HFFc6 (cell line): ENCODE measurements around the gene ARHGAP11A. TPM values are rescaled to one million over a fixed set of nuclear protein-coding genes. Genes with fewer than 3 reads are reported as not detected.
A peak's percentile ranks its signal among the peaks of the same experiment; 100 is the strongest.

ENCODE experiments used
- DNase-seq: peaks from one replicate; pipeline ENCODE4 v3.0.0-alpha.2; 2018
- H3K27ac Mint-ChIP-seq: 2 replicates; pipeline ENCODE4 v1.8.0; 2020; ENCODE audit warnings: mild to moderate bottlenecking, mixed read lengths
- H3K27me3 Mint-ChIP-seq: 2 replicates; pipeline ENCODE4 v1.8.0; 2021; ENCODE audit warnings: mild to moderate bottlenecking, moderate library complexity, mixed read lengths; ENCODE audit not compliant: insufficient read depth
- H3K36me3 Mint-ChIP-seq: 2 replicates; pipeline ENCODE4 v1.8.0; 2021; ENCODE audit warnings: low read depth, mixed read lengths
- H3K4me1 Mint-ChIP-seq: 2 replicates; pipeline ENCODE4 v1.8.0; 2020; ENCODE audit warnings: low read depth, mixed read lengths
- H3K4me3 Mint-ChIP-seq: 2 replicates; pipeline ENCODE4 v1.8.0; 2020; ENCODE audit warnings: mild to moderate bottlenecking, moderate library complexity, mixed read lengths
- H3K9me3 Mint-ChIP-seq: 2 replicates; pipeline ENCODE4 v1.8.0; 2020; ENCODE audit warnings: mild to moderate bottlenecking, mixed read lengths
- total RNA-seq, 6 experiments: library from RNA; stranded (reverse); fragmentation: NEBNext Ultra II Directional; extraction: Animal tissue kit (Norgen Biotek cat#: 25700); gene quantifications; 2 replicates in 1 of 6; 3 replicates in 5 of 6; pipeline ENCODE4 v1.2.3, GENCODE V29; 2021
- TF ChIP-seq, protein P1 (sequence below): fragments of 200-600 bp; sonication (generic); IDR thresholded peaks from 2 replicates; pipeline ENCODE4 v1.5.0; 2021; ENCODE audit warnings: antibody characterized with exemption, mild to moderate bottlenecking

The ARHGAP11A gene
- total RNA-seq, 6 experiments from 2014 or later = 24.9 to 95.0 (median 74.6) TPM

DNA sequence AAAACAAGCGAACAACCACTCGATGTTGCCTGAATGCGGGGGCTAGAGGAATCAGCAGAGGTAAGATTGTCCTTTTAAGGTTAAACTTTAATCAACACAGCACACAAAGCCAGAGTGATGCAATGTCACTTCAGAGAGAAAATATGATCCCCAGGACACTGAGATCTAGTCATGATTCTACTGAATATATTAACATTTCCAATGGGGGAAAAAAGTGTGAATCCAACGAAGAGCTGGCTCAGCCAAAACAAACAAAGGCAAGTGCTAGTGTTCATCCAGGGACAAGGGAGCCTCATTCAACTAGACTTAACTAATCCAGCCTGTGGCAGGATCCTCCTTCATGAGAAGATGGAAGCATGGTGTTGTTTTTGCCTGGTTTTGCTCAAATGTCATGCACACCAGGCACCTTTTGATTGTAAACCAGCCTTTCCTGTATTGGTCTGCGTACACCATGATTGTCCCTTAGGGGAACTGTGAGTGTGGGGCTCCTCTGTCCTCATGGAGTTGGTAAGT lies 62.0 kb downstream of the ARHGAP11A start:
- H3K27me3 Mint-ChIP-seq = no peaks in the 10 kb centered on the region; the same call in 1 of the 2 replicates
- no peak for DNase-seq
- no peaks in the 10 kb centered on the region for H3K36me3 Mint-ChIP-seq
- H3K4me1 Mint-ChIP-seq = peaks cover 45% of the 10 kb centered on the region
- TF ChIP-seq, protein P1, sequence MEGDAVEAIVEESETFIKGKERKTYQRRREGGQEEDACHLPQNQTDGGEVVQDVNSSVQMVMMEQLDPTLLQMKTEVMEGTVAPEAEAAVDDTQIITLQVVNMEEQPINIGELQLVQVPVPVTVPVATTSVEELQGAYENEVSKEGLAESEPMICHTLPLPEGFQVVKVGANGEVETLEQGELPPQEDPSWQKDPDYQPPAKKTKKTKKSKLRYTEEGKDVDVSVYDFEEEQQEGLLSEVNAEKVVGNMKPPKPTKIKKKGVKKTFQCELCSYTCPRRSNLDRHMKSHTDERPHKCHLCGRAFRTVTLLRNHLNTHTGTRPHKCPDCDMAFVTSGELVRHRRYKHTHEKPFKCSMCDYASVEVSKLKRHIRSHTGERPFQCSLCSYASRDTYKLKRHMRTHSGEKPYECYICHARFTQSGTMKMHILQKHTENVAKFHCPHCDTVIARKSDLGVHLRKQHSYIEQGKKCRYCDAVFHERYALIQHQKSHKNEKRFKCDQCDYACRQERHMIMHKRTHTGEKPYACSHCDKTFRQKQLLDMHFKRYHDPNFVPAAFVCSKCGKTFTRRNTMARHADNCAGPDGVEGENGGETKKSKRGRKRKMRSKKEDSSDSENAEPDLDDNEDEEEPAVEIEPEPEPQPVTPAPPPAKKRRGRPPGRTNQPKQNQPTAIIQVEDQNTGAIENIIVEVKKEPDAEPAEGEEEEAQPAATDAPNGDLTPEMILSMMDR = no peak
- H3K4me3 Mint-ChIP-seq = no peak overlapping the region
- H3K27ac Mint-ChIP-seq = no peak overlapping the region
- no peaks in the 10 kb centered on the region for H3K9me3 Mint-ChIP-seq

DNA sequence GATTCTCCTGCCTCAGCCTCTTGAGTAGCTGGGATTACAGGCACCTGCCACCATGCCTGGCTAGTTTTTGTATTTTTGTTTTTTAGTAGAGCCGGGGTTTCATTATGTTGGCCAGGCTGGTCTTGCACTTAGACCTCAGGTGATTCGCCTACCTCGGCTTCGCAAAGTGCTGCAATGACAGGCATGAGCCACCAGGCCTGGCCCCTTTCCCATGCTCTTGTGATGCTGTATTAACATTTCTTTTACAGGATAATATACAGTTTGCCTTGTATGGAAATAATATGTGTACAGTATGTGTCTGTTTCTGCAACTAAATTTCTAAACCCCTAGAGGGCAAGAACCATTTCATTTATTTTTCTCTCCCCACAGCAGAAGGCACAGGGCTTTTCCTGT lies 64.0 kb downstream of the ARHGAP11A start:
- DNase-seq = no peak
- TF ChIP-seq, protein P1 = peak; percentile 41; the same call in 1 of the 2 replicates
- no peak overlapping the region for H3K27ac Mint-ChIP-seq

DNA sequence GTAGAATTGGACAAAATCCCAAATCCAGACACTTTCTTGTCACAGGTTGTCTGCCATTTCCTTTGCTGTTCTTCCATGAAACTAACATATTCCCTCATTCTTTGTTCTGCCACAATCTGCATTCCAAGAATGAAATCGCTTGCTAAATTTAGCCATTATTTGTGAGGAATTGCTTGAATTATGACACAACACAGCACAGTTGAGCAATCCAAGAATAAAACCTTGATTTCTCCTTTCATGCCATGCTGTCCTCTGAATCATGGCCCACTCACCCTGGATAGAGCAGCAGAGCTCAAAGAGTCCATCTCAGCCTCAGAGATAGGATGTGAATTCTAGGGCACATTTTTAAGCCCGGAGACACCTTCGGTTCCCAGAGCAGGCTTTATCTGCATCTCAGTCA lies 67.3 kb downstream of the ARHGAP11A start:
- Mint-ChIP-seq H3K4me1 (peaks cover 76% of the 10 kb centered on the region), H3K27me3 (peaks cover 3% of the 10 kb centered on the region), H3K27ac (peak overlapping the region; percentile 92), H3K9me3 (no peaks in the 10 kb centered on the region), H3K36me3 (peaks cover 9% of the 10 kb centered on the region), H3K4me3 (peak overlapping the region; percentile 43)
- peak; percentile 95 for DNase-seq
- TF ChIP-seq, protein P1 = no peak

More for the DNA sequence above, 64.0 kb downstream of the ARHGAP11A start:
- Mint-ChIP-seq H3K27me3 (peaks cover 3% of the 10 kb centered on the region), H3K9me3 (no peaks in the 10 kb centered on the region), H3K4me1 (peaks cover 65% of the 10 kb centered on the region), H3K36me3 (no peaks in the 10 kb centered on the region), H3K4me3 (no peak overlapping the region)

DNA sequence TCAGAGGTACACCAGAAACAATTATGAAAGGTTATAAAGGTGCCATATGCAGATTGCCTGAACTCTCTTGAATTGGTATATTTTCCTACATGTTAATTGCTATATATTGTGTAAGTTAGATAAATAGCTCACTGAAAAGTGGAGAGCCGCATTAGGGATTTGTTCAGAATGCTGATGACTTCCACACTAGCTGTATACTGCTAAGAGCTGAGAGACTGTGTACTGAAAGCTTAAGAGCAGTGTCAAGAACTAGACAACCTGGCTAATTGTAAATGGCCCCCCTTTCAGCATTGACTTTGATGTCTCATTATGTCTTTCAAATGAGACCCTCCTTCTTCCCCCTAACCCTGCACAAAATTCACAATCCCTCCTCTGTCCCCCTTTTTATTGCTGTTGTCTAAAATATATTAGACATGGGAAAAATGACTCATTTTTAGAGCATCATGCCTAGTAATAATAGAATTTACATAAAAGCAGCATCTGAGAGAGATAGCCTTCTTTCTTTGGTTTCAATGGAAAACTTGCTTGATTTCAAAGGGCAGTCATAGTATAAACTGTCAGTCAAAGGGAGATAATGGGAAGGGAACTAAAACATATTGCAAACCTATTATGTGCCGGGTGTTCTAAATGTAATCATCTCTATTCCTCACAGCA lies 67.8 kb downstream of the ARHGAP11A start:
- Mint-ChIP-seq H3K9me3 (no peaks in the 10 kb centered on the region), H3K36me3 (peaks cover 9% of the 10 kb centered on the region), H3K27me3 (peaks cover 3% of the 10 kb centered on the region), H3K27ac (peak overlapping the region; percentile 92), H3K4me3 (peak overlapping the region; percentile 43), H3K4me1 (peaks cover 77% of the 10 kb centered on the region)
- no peak for DNase-seq
- TF ChIP-seq, protein P1 = no peak

DNA sequence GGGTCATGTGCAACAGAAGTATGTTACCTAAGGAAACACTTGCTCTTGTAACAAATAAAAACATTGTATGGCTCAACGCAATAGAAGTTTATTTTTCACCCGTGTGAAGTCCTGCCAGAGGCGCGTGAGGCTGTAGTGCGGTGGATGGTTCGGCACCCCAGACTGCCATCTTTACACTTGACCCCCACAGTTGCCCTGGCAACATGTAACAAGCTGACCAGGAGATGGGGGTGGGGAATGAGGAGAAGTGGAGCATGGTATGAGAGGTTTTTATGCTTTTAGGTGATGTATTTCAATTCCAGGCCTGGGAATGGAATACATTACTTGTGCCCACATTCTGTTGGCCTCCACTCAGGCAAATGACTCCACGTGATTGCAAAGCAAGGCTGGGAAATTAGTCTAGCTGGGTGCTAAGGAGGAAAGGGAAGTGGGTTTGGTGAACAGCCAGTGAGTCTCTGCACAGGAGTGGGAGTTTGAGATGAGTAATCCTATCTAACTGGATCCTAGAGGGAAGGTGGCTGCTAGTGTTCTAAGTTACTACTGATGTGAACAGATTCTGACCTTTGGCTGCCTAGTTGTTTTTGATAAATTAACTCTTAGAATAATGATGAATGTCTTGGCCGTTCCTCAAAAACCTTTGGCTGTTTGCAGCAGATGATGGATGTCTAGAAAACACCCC lies 68.7 kb downstream of the ARHGAP11A start:
- Mint-ChIP-seq H3K27me3 (peaks cover 3% of the 10 kb centered on the region), H3K27ac (peak overlapping the region; percentile 92), H3K9me3 (no peaks in the 10 kb centered on the region), H3K4me3 (peak overlapping the region; percentile 46), H3K4me1 (peaks cover 83% of the 10 kb centered on the region), H3K36me3 (peaks cover 9% of the 10 kb centered on the region)
- peak; percentile 86 for DNase-seq
- TF ChIP-seq, protein P1 = no peak
